Cerebellar nuclear complex (tissue), 1 donor: ENCODE data around the gene OGA.
"Not testable (repeated sequence)": the region's sequence is repeated elsewhere in the genome, so short reads cannot be mapped to it uniquely, and the experiment has no call there.

Experiments used
- DNase-seq, 2 experiments: peaks; one replicate each; lab custom pipeline; 2025; lab: John Stamatoyannopoulos, UW

The OGA gene

DNA sequence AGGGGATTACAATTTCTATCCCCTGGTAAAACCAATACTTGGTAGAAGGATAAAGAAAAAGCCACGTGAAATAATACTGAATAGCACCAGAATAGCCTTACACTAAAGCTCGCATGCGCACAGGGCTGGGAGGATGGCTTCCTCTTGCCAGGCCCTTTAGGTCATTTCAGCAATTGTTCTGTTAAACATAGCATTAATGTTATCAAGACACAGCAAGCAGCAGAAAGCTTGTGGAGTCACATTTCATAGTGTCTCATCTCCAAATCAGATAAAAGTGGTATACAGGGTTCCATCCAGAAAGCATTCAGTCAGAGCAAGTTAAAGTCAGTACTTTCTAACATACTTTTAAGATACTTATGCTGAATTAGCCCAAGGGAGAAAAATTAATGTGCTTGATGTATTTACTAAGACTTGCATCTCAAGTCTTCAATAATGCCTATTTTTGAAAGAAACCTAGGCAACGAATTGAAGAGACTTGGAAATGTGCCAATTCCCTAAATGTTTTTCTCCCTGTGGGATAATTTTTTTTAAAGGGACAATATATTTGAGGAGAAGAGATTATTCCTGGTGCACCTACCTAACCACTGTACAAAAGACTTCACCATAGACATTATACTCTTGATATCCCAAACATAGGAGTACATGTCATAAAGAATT lies 20.7 kb downstream of the OGA start:
- no peak for DNase-seq

DNA sequence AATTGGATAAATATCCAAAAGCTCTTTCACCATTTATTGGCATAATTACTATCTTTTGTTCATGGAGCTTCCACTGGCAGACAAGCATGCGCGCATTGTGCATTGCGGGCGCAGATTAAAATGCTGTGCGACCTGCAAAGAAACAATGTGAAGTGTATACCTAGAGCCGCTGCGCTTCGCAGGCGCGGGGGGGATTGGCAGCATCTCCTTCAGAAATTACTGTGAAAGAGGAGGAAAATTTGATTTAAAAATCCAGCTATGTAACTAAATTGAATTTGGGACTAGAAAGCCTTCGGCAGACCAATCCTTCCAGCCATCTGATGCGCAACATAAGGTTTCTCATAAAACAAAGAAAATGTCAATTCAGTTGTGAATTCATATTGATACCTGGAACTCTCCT lies 24.7 kb downstream of the OGA start:
- DNase-seq: no peak

DNA sequence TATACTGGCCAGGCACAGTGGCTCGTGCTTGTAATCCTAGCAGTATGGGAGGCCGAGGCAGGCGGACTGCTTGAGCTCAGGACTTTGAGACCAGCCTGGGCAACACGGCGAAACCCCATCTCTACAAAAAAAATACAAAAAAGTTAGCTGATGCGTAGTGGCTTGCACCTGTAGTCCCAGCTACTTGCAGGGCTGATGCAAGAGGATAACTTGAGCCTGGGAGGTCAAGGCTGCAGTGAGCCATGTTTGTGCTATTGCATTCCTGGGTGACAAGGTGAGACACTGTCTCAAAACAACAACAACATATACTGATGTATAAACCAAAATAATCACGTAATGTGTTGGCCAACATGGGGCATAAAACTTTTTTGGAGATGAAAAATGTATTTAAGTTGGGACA lies 28.6 kb downstream of the OGA start:
- DNase-seq: no peak

DNA sequence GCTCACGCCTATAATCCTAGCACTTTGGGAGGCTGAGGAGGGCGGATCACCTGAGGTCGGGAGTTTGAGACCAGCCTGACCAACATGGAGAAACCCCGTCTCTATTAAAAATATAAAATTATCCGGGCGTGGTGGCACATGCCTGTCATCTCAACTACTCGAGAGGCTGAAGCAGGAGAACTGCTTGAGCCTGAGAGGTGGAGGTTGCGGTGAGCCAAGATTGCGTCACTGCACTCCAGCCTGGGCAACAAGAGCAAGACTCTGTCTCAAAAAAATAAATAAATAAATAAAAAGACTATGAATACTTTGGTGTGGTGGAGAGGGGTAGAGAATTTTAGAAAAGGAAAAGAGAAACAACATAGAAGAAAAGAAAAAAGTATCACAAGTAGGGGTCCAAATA lies 29.0 kb downstream of the OGA start:
- DNase-seq: not testable (repeated sequence)

DNA sequence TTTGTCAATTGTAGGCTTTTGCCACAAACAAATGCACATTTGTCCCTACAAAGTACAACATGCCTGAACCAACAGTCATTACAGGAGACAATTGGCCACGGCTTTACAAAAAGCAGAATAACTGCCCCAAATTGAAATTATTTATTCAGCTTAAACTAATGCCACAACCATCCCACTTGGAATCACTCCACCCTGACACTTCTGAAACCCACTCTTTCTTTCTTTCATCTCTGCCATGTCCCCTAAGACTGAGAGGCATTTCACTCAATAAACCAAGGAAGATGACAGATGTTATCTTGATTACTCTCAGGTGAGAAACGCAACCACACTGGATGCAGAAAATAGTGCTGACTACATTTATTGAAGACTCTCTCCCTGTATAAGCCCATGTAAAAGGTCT lies 32.4 kb downstream of the OGA start:
- no peak for DNase-seq

DNA sequence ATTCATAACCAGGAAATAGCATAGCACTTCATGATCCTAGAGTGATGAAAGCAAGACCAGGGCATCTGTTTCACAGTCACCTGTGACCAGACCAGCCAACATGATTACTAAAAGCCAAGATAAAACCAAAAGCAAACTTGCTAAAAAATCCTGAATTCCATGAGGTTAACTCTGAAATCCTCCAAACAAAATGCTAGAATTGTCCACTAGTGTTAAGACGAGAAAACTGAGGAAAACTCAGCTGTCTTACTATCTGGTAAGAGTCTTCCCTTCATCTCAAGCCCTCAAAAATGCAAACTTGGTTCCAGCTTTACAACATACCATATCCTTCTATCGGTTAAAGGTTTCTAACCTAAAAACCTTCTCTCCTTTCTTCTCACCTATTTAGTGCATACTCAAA lies 33.7 kb downstream of the OGA start:
- DNase-seq: no peak

DNA sequence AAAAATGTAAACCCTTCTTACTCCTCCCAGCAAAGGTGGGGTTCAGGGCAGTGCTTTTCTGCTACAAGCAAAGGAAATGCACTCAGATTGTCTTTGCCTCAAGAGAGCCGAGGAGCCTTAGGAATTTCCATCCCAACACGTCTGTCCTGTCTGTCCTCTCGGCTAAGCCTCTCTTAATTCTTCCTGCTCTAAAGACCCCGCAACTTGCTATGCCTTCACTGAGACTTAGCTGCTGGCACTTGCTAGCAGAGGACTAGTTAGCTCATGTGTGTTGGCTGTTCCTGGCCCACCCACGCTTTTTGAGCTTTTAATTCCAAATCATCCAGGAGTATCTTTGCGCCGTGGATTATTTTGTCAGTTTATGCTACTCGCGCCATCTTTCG lies 34.5 kb downstream of the OGA start:
- DNase-seq: no peak

DNA sequence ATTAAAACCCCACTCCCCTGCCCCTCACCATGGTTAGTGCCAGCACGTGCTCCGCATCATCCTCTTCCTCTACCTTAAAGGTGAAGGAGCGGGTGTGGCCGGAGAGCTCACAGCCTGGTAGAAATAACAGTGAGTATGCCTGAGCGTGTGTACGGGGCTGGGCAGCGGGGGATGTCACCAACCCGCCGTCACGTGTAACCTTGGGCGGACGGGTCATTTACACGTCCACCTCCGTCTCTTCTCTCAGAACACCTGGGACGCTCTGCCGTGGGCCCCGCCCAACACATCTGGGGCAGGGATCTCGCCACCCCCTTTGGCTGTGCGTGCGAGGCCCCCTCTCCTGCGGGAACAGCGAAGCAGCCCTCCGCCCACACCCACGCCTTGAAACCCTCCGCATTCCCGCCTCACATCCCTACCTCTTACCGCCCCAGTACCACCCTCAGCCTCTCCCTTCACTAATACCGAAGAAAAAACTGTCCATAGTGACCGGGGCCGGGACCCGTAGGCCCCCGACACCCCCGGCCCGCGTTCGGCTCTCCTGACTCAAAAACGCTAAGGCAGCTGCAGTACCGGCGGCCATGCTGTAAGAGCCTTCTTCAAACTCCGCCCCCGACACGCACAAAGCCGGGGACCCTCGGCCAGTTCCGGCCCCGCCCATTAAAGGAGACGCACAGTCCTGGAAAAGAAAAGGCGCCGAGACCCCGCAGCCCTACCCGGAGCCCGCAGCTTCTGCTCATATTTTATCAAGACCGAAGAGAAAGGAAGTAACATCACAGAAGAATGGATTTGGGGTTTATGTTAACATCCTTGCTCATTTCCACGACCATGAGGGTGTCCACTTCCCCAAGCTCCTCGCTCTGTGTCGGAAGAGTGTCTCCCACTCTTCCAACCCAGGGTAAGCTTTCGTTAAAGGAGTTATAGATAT lies 35.2 kb downstream of the OGA start, which contains the start of gene NPM3:
Gene NPM3 (minus strand): TSS at position 636 of the 925 bp plus-strand sequence. CDS start 56 bp downstream, at position 580.
- peak in 1 of 2 experiments; percentile 1 for DNase-seq

DNA sequence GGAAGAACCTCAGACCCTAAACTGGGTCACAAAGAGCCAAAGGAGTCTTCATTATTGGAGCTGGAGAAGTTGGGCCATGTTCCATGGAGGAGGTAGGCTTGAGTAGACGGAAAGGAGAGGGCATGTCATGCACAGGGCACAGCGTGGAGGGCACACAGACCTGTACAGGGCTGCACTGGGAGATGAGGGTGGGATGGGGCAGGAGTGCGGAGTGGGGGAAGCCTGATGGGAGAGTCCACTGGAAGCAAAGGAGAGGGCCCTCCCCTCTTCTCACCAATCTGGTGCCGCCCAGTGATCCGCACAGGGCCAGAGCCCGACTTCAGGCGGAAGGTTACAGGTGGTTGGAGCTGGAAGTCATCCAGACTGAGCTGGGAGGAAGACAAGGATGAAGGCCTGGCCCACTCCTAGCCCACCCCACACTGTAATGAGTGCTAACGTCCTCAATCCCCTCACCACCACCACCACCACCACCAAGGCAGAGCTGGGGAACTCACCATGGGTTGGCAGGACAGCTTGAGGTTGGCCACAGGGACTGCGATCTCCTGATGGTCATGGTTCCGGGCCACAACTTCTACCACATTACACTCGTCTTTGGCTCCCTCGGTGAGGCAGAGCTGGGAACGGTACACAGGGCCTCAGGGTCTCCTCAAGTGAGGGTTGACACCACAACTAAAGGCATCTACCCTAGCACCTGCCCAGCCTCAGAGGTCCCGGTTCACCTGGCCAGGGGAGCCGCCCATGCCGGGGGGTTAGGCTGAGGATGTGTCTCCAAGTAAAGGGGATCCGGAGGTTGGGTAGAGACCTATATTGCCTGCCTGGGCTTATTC lies 36.0 kb downstream of the OGA start:
- DNase-seq: no peak

DNA sequence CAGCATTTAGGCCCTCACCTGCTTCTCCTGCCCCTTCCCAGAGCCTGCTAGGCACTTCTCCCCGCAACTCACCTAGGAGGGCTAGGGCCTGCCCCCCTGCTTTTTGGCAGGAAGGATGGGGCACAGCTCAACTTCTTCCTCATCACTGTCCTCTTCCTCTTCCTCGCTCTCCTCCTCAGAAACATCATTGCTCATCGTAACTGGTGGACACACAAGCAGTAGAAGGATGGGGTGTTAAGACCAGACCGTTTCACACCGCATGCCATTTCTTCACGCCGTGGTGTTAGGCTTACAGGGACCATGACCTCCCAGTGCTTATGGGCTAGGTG lies 36.6 kb downstream of the OGA start:
- no peak for DNase-seq

DNA sequence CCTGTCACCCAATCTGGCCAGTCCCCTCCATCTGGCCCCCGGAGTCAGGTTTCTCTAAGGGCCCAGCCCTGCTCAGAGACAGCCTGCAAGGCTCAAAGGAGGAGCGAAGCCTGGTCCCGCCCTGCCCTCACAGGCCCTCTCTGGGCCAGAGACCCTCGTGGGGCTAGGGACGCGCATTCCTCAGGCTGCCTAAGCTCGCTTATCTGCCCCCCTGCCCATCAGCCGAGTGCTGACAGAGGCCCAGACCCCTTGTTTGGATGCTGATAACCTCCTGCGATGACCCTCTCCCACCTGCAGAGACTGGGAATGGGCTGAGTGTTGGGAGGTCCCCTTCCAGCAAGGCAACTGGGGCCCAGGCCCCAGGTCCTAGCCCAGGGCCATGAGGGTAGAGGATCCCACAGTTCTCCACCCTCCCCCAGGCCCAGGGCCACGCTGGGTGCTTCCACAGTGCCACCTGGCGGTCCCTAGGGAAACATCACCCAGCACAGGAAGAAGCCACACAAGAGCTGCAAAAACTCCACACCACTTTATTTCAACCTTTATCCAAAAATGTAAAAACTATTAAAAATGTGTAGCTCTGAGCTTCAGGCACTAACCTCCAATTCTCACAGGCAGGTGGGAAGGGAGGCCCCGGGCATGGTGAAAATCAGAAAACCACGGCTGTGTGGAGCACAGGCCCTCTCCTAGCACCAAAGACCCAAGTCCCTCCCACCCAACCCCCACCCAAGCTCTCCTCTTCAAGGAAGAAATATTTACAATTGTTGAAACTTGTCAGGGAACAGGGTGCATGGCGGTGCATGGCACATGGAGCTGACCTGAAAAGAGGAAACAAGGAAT lies 37.2 kb downstream of the OGA start:
- no peak for DNase-seq

DNA sequence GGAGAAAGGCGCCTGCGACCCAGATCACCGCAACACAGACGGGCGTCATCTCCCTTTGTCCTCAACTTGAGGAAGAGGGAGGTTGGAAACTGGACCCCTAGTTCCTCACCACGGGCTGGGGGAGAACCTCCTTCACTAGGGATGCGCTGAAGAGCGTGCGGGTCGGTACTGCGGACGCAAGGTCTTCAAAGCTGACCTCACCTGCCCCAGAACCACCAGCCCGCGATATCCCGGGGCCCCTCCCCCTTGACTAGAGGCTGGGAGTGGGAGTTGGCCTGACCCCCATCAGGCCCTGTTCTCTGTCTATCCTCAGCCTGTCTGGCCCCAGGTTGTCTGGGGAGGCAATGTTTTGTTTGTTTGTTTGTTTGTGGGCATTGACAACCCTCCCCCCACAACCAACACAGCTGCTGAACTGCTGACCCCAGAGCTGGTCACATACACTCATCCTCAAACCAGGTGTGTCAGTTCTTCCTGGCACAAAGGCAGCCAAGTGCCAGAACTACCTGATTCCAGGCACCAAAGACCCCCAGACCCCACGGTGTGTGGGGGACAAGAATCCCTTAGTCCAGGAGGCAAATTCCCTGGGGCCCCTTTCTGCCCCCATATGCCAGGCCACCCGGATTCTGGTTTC lies 37.9 kb downstream of the OGA start:
- DNase-seq: no peak

DNA sequence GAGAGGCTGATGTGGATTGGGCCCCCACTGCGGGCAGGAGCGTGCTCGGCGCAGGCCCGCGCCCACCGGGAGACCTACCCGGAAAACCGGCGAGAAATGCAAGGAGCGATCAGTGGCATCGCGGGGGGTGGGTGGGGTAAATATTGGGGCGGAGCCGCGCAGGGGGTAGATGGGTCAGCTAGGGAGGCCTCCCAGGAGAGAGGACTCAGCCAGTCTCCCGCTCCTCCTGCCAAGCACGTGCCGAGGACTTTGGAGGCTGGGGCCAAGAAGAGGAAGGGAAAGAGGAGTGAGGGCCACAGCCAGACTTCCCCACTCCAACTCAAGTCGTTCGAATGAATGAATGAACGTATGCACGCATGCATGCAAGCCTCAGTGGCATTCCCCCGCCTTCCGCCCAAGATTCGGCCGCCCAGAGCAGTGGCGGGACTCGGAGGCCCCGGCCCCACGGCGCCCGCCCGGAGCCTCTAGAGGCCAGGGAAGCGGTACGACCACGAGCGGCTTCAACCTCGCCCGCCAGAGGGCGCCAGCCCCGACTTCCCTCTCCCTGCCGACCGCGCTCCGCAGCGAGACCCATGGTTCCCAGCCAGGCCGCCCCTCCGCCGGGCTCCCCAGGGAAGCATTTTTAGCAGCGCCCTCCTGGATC lies 38.6 kb downstream of the OGA start:
- DNase-seq: peak in 1 of 2 experiments; percentile 1

DNA sequence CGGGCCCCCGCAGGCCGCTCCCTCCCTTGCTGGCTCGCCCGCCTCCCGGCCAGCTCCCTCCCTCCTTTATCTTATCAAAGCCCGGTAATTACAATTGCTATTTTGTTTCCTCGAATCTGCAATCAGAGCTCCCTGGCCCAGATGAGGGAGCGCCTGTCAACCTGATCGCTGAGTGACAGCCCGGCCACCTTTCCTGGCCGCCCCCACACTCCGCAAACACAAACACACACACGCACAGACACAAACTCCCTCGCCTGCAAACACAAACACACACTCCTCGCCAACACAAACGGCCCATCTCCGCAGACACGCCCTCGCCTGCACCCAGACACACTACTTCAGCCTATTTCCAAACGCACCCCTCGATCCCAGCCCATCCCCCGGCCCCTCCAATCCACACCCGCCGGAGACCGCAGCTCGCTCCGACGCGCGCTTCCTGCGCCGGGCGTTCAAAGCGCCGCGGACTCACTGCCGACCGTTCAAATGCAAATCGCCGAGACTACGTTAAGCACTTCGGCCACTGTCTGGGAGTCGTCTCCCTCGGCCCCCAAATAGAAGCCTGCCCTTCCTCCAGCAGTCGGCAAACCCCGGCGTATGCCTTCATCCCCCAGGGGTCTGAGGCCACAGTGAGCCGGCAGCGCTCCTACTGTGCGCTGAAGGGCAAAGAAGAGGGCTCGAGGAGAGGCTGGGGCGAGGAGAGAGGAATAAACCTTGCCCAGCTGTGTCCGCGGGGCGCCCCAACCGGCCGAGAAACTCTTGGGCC lies 39.3 kb downstream of the OGA start:
- no peak for DNase-seq

DNA sequence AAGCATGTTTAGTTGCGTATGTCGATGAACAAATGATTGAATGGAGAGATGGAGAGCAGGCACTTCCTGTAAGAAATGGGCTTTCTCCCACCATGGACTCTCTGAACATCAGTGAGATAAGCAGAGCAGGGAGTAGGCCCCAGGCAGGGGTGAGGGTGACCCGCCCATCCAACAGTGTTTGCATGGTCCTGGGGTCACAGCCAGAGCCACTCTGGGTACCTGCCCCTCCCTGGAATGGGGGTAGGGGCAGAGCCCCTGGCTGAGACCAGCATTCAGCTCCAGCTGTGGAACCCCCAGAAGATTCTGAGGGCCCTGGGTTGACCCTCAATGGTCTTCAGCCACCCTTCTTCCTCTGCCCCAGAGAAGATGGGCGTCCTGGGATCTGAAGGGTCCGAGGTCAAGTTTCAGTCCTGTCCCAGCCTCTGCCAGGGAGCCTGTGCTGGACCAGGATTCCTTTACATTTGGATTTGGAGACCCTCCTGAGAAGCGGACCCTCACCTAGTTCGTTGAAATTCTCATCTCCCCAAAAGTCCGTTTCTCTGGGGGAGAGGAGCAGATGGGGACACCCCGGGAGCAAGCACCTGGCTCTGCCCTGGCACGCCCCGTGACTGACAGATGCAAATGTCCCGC lies 40.0 kb downstream of the OGA start:
- DNase-seq: no peak

DNA sequence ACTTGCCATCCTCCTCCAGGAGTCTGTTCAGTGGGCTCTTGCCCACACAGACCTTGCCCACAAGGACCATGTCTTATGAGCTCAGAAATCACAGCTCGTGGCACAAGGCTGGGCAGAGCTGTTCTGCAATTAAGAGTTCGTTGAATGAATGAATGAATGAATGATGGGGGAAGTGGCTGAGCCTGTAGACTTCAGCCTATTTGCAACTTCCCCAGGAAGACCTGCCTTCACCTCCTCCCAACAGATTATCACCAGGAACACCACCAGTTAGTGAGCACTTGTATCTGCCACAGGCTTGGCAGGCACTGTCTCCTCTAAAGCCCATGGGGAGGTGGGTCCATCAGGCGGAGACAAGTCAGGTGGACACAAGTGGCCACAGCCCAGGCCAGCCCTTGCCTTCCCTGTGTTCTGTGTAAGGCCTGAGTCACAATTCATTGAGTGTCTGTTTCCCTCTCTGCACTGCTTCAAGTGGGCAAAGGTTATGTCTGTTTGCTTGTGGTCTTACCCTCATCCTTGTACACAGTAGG lies 40.6 kb downstream of the OGA start:
- DNase-seq: no peak

DNA sequence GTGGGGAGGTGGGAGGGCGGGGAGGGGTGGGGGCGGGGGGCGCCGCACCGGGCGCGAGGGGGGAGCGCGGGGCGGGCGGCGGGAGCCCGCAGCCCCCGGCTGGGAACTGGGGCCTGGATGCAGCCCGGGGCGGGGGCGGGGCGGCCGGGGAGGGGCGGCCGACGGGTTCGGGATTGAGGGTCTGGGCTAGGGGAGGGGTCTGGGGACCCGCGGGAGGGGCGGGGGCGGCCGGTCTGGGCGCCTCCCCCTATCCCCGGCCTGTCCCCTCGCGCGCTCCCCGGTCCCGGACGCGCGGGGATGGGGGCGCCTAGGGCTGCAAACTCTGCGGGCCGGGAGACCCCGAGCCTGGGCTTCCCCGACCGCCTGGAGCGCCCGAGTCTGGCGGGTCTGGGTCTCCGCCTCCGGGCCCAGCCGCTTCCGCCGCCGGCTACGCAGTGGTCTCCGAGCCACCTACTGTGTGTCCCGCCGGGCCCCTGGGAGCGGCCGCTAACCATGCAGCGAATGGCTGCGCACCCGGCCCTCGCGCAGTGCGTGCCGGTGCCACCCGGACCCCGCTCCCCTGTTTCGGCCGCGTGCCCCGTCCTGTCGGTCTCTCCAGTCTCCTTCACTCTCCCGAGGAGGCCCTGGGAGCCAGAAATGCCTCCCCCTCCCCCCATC lies 42.0 kb downstream of the OGA start:
- DNase-seq: no peak

DNA sequence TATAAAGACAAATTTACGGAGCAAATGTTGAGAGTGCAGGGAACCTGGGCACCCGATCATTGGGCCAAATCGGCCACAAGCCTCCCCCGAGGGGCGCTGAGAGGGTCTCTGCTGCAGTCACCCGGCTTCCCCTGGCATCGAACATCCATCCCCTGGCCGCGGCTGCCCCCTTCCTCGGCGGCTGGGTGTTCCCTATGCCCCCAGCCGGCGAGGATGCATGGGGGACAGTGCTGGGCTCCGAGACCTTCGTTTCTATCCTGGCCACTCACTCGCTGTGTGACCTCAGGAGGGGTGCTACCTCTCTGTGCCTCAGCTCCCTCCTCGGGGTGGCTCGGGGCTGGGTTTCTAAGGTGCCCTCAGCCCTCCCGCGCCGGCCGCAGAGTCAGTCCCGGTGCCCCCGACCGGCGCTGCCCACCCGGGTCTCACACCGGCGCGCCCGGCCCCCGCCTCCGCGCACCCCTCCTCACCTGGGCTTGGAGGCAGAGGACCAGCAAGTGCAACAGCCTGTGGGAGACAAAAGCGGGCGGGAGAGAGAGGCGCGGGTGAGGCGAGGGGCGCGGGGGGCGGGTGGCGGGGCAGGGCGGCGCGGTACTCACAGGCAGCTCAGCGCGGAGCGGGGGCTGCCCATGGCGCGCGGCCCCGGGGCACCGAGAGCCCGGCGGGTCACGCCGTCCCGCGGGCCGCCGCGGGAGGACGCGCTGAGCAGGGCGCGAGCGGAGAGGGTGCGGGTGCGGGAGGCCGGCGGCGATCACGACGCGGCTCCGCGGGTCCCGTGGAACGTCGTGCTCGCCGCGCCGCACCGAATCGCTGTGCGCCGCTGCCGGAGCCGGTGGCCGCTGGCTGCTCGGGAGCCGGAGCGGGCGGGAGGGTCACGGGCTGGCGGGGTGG lies 42.7 kb downstream of the OGA start, which contains the start of gene FGF8:
Gene FGF8 (minus strand): TSS at position 842 of the 888 bp plus-strand sequence. CDS start 214 bp downstream, at position 628.
- DNase-seq: no peak
